Kidney glomerular epithelial cell (primary cell): ENCODE measurements around the gene PCDHGB1.
"Not testable (repeated sequence)": the region's sequence is repeated elsewhere in the genome, so short reads cannot be mapped to it uniquely, and the experiment has no call there.

Source experiments
- DNase-seq: peaks from one replicate; lab custom pipeline; 2025; lab: John Stamatoyannopoulos, UW

The PCDHGB1 gene

DNA sequence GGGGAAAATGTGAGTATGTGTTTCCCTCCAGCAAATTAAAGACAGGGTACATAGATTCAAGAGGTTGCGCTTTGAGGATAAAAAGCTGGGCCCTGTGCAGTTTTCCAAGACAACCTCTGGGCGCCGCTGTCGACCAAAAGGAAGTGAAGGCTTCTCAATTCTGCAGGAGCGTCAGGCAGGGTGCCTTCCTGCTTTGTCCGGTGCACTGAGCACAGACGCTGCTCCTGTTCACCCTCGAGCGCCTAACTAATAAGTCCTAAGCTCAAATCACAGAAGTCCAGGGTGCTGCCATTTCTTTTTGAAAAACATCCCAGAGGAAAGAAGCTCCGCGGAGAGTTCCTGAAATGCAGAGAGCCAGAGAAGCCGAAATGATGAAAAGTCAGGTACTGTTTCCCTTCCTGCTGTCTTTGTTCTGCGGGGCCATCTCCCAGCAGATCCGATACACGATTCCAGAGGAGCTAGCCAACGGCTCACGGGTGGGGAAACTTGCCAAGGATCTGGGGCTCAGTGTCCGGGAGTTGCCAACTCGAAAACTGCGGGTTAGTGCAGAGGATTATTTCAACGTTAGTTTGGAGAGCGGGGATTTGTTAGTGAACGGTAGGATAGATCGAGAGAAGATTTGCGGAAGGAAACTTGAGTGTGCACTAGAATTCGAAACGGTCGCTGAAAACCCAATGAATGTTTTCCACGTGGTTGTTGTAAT is at the start of gene PCDHGB1:
Gene PCDHGB1 (plus strand): TSS at position 183 of the 703 bp plus-strand sequence. CDS start 162 bp downstream, at position 345.
- no peak for DNase-seq

DNA sequence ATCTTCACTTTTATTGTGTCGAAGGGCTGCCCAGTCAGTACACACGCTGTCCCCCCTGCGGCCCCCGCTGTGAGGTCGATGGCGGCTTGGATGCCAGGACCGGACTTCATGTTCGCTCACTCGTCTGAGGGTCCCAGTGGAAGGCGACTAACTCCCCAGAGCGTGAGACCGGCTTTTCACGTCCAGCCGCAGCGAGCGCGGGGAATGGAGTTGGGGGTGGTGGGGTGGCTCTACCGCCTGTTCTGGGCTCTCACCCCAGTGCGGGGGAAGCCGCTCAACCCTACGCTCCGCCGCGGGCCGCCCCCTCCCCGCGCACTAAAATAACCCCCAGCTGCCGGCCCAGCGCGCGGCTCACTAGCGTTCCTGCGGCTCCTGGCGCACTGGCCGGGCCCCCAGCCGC is 46.1 kb upstream of the PCDHGB1 start, which contains the start of gene SLC25A2:
Gene SLC25A2 (minus strand): TSS at position 294 of the 400 bp plus-strand sequence. CDS start 184 bp downstream, at position 110.
- DNase-seq: no peak

DNA sequence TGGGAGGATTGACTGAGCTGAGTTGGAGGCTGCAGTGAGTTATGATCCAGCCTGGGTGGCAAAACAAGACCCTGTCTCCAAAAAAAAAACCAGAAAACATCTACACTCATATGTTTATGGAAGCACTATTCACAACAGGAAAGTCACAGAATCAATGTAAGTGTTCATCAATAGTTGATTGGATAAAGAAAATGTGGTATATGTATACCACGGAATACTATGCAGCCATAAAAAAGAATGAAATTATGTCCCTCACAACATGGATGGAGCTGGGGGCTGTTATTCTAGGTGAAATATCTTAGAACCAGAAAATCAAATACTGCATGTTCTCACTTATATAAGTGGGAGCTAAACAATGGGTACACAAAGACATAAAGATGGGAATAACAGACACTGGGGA is 43.3 kb upstream of the PCDHGB1 start:
- DNase-seq: no peak

DNA sequence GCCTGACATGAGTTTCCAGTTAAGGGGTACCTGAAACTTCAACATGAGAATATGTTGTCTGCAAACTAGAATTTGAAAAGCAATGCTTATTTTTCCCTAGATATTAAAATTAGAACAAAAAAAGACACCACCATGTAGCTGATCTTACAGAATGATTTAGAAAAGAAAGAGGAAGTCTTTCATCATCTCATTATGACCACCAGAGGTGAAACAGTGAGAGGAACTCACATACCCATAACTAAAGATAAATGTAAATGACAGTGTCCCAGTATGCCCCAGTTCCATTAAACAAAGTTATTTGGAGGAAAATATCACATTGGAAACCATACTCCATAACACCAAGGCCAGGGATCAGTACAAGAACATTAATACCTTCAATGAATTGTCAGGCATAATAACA is 36.2 kb upstream of the PCDHGB1 start:
- DNase-seq: no peak

DNA sequence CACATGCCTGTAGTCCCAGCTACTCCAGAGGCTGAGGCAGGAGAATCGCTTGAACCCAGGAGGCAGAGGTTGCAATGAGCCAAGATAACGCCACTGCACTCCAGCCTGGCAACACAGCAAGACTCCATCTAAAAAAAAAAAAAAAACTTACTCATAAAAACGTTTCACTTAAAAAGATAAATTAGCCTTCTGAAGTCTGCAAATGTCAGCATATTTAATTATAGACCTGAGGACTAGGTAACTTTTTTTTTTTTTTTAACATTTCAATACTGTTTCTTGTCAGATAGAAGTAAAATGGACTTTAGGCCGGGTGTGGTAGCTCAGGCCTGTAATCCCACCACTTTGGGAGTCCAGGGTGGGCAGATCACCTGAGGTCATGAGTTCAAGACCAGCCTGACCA is 32.9 kb upstream of the PCDHGB1 start:
- not testable (repeated sequence) for DNase-seq

DNA sequence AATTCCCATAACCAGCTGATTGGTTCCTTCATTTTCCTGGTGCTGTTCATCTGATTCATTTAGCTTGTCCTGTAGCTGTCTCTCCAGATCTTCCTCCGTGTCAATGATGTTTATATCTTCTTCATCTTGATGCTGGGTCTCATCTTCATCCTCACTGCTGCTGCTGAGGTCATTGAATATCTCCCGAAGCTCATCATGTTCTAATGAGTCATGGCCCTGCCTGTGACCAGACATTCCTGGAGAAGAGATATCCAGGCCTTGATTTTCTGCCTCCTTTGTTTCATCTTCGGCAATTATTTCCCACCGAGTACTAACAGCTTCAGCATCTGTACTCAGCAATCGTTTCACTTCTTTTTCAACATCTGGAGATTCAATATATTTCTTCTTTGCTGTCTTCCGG is 30.7 kb upstream of the PCDHGB1 start:
- no peak for DNase-seq

DNA sequence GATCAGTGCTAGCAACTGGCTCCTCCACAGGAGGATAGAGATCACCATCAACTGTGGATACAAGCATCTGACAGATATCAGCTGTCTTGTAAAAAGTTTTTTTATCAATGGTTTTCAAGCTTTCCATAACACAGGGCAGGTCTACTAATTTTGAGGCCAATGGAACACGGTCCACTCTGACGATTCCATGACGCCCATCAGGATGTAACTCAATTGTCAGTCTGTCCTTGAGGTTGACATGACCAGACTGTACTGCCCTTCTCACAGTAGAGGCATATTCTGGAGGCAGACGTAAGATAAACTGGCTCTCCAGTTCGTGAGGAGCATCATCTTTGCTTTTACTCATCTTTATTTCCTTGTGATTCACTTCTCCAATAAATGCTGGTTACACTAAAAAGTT is 30.2 kb upstream of the PCDHGB1 start:
- DNase-seq: no peak

DNA sequence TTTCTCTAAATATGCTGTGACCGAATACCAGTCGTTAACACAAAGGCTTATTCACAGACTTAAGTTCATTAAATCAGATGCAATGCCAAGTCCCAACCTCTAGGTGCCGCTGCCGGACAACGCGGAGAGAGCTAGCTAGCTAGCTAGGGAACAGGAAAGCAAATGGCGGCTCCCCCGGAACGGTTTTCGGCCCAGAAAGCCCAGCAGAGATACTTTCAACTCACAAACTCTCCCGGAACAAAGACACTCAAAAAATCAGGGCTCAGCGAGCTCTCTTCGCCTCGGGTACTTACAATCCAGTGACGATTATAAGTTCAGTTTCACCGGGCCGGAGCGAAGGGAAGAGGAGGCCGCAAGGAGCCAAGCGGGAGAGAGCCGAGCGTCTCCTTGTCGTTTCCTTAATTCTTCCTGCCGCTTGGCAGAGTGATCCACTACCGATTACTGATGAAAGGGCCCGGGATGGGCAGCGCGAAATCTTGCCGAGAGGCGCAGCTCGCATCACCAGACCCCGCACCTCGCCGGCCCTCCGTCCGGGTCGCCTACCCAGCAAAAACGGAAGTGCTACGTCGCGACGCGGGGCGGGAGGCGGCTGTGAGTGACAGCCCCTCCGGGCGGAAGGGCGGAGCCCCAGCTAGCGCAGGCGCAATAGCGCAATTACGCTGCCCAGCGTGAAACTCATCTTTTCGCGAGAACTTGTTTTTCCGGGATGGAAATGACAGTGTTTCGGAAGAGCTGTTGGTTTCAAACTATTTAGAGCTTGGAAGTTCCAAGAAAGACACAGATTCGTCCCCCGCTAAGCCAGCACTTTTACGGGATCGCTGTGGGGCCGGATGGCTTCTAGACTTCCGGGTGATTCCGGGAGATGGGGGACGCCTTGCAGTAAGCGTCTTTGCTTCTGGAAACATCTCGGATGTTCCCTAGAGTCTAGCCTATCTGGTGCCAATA is 29.4 kb upstream of the PCDHGB1 start, which contains the start of gene TAF7:
Gene TAF7 (minus strand): TSS at position 560 of the 945 bp plus-strand sequence. CDS start 740 bp downstream, outside the sequence.
- peak; percentile 89 for DNase-seq

DNA sequence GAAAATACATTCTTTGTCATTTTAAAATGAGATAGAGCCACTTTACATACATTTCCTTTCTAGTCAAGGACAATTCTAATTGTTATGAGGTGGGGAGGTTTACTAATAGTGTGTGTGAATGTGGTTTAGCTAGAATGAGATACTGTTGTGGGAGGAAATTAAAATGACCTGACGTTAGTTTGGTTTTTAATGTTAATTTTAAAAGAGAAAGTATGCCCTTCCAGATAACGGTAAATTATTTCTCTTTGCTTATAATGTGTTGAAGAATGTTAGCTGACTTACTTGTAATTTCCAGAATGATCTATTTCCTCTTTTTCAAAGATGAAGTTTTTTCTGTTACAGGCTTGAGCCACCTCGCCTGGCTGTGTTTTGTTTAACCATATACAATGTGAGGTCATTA is 27.6 kb upstream of the PCDHGB1 start:
- DNase-seq: no peak

DNA sequence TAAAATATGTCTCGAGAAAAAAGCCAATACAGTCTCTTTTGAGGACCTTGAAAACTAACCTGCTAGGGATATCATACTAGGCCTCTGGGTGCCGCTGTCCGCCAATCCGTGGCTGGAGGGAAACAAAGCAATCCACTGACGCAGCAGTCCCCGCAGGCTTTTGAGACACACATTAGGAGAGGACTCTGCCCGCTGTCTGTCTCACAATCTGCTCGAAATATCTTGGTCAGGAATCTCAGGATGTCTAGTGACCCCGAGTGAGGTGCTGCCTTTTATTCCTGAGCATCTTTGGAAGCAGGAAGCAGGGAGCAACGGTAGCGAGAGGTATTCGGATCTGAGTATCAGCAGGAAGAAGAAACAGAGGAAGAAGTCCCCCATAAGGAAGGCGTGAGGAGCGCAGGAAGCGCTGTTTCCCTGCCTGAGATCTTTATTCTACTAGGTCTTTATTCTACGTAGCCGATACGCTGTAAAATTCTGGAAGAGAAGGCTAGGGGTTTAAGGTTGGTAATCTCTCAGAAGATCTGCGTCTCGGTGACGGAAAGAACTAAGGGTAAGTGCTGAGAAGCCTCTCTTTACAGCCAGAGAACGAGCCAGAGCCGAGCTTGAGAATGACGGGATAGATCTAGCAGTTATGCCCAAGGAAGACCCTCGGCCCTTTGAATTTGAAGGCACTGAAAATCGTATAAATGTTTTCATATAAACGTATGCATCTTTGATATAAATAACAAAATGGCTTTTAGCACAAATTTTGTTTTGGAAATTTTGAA is 23.6 kb upstream of the PCDHGB1 start:
- DNase-seq: peak; percentile 55

DNA sequence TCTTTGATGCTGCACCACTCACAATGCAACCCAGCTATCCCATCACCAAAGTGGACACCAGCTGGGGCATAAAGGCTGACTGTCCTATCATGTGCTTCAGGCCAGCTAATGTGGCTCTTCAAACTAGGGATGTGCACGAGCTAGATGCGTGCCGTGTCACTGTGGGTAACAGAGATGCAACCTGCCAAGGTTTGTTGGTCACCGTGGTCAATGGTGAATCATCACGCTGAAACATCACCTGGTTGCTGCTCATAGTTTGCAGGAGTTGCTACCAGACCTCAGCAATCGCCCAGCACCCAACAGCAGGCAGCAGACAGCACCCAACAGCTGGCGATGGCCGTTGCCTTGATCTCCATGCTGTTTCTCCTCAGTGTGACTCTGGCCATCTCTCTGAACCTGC is 21.7 kb upstream of the PCDHGB1 start:
- DNase-seq: no peak

DNA sequence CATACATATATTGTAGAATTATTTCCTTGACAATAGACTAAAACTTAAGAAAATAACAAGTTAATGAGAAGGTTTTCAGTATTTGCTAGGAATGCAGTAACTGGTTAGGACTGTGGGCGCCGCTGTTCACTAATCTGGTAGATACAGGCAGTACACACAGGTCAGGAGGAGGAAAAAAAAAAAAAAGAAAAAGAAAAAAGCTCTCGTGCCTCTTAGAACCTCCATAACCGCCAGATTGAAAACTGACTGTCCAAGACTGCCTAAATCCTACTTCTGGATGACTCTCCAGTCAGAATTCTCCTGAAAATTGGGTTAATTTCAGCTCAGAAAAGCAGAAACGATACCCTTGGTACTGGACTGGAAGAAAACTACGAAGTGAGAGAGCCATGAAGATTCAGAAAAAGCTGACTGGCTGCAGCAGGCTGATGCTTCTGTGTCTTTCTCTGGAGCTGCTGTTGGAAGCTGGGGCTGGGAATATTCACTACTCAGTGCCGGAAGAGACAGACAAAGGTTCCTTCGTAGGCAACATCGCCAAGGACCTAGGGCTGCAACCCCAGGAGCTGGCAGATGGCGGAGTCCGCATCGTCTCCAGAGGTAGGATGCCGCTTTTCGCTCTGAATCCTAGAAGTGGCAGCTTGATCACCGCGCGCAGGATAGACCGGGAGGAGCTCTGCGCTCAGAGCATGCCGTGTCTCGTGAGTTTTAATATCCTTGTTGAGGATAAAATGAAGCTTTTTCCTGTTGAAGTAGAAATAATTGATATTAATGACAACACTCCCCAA is 19.4 kb upstream of the PCDHGB1 start, which contains the start of gene PCDHGA1:
Gene PCDHGA1 (plus strand): TSS at position 216 of the 782 bp plus-strand sequence.
- DNase-seq: peak; percentile 14

DNA sequence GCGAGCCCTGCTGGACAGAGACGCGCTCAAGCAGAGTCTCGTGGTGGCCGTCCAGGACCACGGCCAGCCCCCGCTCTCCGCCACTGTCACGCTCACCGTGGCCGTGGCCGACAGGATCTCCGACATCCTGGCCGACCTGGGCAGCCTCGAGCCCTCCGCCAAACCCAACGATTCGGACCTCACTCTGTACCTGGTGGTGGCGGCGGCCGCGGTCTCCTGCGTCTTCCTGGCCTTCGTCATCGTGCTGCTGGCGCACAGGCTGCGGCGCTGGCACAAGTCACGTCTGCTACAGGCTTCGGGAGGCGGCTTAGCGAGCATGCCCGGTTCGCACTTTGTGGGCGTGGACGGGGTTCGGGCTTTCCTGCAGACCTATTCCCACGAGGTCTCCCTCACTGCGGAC is 17.3 kb upstream of the PCDHGB1 start:
- DNase-seq: not testable (repeated sequence)

DNA sequence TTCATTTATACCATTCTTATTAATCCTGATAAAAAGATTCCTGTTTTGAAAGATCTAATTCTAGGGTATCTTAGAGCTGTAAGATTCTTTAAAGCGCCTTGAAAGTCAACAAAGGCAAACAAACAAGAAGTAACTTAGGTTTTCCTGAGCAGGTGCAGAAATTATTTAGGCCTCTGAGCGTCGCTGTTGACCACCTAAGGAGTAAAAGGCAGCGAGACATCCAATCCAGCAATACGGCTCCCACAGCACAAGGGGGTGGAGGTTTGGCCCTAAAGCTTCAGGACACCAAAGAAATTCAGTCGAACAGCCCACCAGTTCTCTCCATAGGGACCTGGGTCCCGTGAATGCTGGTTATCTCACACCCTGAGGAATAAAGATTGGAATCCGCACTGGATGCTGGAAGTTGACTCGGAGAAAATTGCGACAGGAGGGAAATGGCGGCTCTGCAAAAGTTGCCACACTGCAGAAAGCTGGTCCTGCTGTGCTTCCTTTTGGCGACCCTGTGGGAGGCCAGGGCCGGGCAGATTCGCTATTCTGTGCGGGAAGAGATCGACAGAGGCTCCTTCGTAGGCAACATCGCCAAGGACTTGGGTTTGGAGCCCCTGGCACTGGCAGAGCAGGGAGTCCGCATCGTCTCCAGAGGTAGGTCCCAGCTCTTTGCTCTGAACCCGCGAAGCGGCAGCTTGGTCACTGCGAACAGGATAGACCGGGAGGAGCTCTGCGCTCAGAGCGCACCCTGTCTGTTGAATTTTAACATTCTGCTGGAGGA is 11.2 kb upstream of the PCDHGB1 start, which contains the start of gene PCDHGA2:
Gene PCDHGA2 (plus strand): TSS at position 223 of the 769 bp plus-strand sequence.
- peak; percentile 4 for DNase-seq

DNA sequence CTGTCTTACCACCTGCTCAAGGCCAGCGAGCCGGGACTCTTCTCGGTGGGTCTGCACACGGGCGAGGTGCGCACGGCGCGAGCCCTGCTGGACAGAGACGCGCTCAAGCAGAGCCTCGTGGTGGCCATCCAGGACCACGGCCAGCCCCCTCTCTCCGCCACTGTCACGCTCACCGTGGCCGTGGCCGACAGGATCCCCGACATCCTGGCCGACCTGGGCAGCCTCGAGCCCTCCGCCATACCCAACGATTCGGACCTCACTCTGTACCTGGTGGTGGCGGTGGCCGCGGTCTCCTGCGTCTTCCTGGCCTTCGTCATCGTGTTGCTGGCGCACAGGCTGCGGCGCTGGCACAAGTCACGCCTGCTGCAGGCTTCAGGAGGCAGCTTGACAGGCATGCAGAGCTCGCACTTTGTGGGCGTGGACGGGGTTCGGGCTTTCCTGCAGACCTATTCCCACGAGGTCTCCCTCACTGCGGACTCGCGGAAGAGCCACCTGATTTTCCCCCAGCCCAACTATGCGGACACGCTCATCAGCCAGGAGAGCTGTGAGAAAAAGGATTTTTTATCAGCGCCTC is 9.0 kb upstream of the PCDHGB1 start:
- DNase-seq: not testable (repeated sequence)

DNA sequence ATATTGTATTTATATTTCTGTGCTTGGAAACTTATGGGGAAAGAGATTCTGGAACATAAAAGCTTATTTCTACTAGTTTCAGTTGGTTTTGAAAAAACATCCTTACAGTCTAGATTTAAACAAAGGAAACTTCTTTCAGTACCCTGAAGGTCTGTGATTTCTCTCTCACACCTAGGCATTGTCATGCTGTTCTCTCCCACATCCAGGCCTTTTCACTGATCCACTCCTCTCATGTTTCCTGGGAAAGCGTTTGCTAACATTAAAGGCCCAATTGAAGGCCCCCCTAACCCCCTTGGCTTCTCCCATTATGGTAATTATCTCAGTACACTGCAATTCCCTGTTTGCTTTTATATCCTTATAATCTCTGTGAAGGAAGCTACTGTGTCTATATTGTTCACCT is 7.1 kb upstream of the PCDHGB1 start:
- no peak for DNase-seq

DNA sequence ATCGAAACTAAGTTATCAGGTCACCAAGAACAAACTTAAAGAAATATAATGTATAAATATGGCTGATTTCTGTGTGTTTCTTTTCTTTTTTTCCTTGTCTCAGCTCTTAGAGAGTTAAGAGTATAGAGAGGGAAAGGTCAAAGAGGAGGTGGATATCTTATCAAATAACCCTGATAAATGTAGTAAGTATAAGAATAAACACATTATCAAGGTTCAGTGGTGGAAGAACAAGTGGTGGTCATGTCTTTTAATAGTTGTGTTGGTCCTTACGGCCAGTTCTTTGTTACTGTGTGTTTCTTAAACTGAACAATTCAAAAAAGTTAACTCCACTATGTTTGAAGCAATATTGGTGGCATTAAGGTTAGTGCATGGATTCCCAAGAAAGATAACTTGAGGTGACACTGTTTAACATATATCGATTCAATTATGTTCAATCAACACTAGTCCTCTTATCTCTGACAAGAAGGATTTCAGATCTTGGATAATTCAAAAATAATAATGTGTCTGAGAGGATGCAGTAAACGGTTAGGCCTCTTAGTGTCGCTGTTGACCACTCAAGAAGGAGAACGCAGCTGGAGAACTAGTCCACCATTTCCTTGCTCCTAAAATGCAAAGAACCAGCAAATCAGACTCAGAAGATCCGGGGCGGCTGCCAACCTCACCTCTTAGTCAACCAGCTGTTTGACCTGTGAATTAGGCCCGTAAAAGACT is 6.5 kb upstream of the PCDHGB1 start, which contains the start of gene PCDHGA3:
Gene PCDHGA3 (plus strand): TSS at position 588 of the 711 bp plus-strand sequence. CDS start 205 bp downstream, outside the sequence.
- no peak for DNase-seq

DNA sequence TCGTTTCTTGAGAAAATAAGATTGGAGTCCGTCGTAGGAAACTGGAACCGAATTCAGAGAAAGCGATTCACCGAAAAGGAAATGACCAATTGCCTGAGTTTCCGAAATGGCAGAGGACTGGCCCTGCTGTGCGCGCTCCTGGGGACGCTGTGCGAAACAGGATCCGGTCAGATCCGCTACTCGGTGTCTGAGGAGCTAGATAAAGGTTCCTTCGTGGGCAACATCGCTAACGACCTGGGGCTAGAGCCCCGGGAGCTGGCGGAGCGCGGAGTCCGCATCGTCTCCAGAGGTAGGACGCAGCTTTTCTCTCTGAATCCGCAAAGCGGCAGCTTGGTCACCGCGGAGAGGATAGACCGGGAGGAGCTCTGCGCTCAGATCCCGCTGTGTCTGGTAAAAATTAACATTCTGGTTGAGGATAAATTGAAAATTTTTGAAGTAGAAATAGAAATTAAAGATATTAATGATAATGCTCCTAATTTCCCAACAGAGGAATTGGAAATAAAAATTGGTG is 5.9 kb upstream of the PCDHGB1 start:
- no peak for DNase-seq

DNA sequence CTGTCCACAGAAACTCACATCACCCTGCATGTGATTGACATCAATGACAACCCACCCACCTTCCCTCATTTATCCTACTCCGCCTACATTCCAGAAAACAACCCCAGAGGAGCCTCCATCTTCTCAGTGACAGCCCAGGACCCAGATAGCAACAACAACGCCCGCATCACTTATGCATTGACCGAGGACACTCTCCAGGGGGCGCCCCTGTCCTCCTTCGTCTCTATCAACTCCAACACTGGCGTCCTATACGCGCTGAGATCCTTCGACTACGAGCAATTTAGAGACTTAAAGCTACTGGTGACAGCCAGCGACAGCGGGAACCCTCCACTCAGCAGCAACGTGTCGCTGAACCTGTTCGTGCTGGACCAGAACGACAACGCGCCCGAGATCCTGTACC is 4.6 kb upstream of the PCDHGB1 start:
- no peak for DNase-seq
